ENCODE data around the gene SDHAF3.

The SDHAF3 gene

GRCh38 chr7:97130417-97131139, 13.1 kb downstream of the SDHAF3 start:
- H3K27me3 ChIP-seq (replicated peaks; ENCODE audit: insufficient read depth, low read length) = no peaks in the 10 kb centered on the region

GRCh38 chr7:97133159-97133558, 15.7 kb downstream of the SDHAF3 start:
- no peaks in the 10 kb centered on the region for H3F3A ChIP-seq (ENCODE audit: insufficient read depth, low read length)
- no peaks in the 10 kb centered on the region for H3K27me3 ChIP-seq (replicated peaks; ENCODE audit: insufficient read depth, low read length)
- no peak overlapping the region for H3K9ac ChIP-seq (ENCODE audit: low read length)
- H4K20me1 ChIP-seq (ENCODE audit: insufficient read depth, low read length) = no peaks in the 10 kb centered on the region
- no peak overlapping the region for H3K27ac ChIP-seq (ENCODE audit: low read length)
- no peak overlapping the region for H3K4me3 ChIP-seq (ENCODE audit: low read length)
- H3K4me2 ChIP-seq (ENCODE audit: low read depth, low read length) = no peak overlapping the region
- no peaks in the 10 kb centered on the region for H3K9me3 ChIP-seq (replicated peaks; ENCODE audit: insufficient read depth, low read length)
- no peaks in the 10 kb centered on the region for H3K36me3 ChIP-seq (replicated peaks; ENCODE audit: insufficient read depth, low read length)
- no peaks in the 10 kb centered on the region for H3K4me1 ChIP-seq (ENCODE audit: low read length)
- DNase-seq = no peak
- H2AFZ ChIP-seq (ENCODE audit: low read length) = no peak overlapping the region
- no peaks in the 10 kb centered on the region for H3K9me2 ChIP-seq (replicated peaks; ENCODE audit: insufficient read depth, low read length)
- no peaks in the 10 kb centered on the region for H3K79me2 ChIP-seq (ENCODE audit: low read length)
- no peak for TF ChIP-seq CTCF (IDR thresholded peaks at IDR 0.05; ENCODE audit: low read length)

More at GRCh38 chr7:97130417-97131139, 13.1 kb downstream of the SDHAF3 start:
- Histone ChIP-seq H3K9ac (ENCODE audit: low read length) (no peak overlapping the region), H3K4me2 (ENCODE audit: low read depth, low read length) (no peak overlapping the region), H3K27ac (ENCODE audit: low read length) (no peak overlapping the region), H3K9me2 (replicated peaks; ENCODE audit: insufficient read depth, low read length) (no peaks in the 10 kb centered on the region), H3K4me3 (ENCODE audit: low read length) (no peak overlapping the region), H3K9me3 (replicated peaks; ENCODE audit: insufficient read depth, low read length) (no peaks in the 10 kb centered on the region), H3K79me2 (ENCODE audit: low read length) (no peaks in the 10 kb centered on the region), H2AFZ (ENCODE audit: low read length) (no peak overlapping the region), H3K4me1 (ENCODE audit: low read length) (no peaks in the 10 kb centered on the region), H3K36me3 (replicated peaks; ENCODE audit: insufficient read depth, low read length) (no peaks in the 10 kb centered on the region), H4K20me1 (ENCODE audit: insufficient read depth, low read length) (no peaks in the 10 kb centered on the region), H3F3A (ENCODE audit: insufficient read depth, low read length) (no peaks in the 10 kb centered on the region)
- no peak for DNase-seq
- no peak for TF ChIP-seq CTCF (IDR thresholded peaks at IDR 0.05; ENCODE audit: low read length)
- TF ChIP-seq EZH2 (optimal IDR thresholded peaks at IDR 0.05; ENCODE audit: low read depth, low read length) = no peak
- no peak for TF ChIP-seq EZH2phosphoT487 (IDR thresholded peaks at IDR 0.05; ENCODE audit: low read length)

GRCh38 chr7:97138830-97139229, 21.3 kb downstream of the SDHAF3 start:
- no peaks in the 10 kb centered on the region for H3K79me2 ChIP-seq (ENCODE audit: low read length)
- H3K4me2 ChIP-seq (ENCODE audit: low read depth, low read length) = no peak overlapping the region
- H3K9me2 ChIP-seq (replicated peaks; ENCODE audit: insufficient read depth, low read length) = no peaks in the 10 kb centered on the region
- no peaks in the 10 kb centered on the region for H3K9me3 ChIP-seq (replicated peaks; ENCODE audit: insufficient read depth, low read length)
- no peaks in the 10 kb centered on the region for H3K27me3 ChIP-seq (replicated peaks; ENCODE audit: insufficient read depth, low read length)
- TF ChIP-seq EZH2 (optimal IDR thresholded peaks at IDR 0.05; ENCODE audit: low read depth, low read length) = no peak
- TF ChIP-seq CTCF (IDR thresholded peaks at IDR 0.05; ENCODE audit: low read length) = no peak
- no peak for TF ChIP-seq EZH2phosphoT487 (IDR thresholded peaks at IDR 0.05; ENCODE audit: low read length)
- no peaks in the 10 kb centered on the region for H4K20me1 ChIP-seq (ENCODE audit: insufficient read depth, low read length)
- DNase-seq = no peak
- H2AFZ ChIP-seq (ENCODE audit: low read length) = no peak overlapping the region
- H3F3A ChIP-seq (ENCODE audit: insufficient read depth, low read length) = no peaks in the 10 kb centered on the region
- no peak overlapping the region for H3K9ac ChIP-seq (ENCODE audit: low read length)
- H3K36me3 ChIP-seq (replicated peaks; ENCODE audit: insufficient read depth, low read length) = no peaks in the 10 kb centered on the region
- no peak overlapping the region for H3K27ac ChIP-seq (ENCODE audit: low read length)
- no peaks in the 10 kb centered on the region for H3K4me1 ChIP-seq (ENCODE audit: low read length)
- no peak overlapping the region for H3K4me3 ChIP-seq (ENCODE audit: low read length)

Measured in MM.1S (cell line).